ENCODE results near the gene INCENP. TPM values are rescaled to one million over a fixed set of nuclear protein-coding genes. Genes with fewer than 3 reads are reported as not detected.
A peak's percentile ranks its signal among the peaks of the same experiment; 100 is the strongest.

Gene INCENP
- total and polyA plus RNA-seq, 2 of the 13 experiments (the other 11 are each of a cell fraction or from before 2014, with no cell fraction given) = 14.1 to 37.3 TPM

DNA sequence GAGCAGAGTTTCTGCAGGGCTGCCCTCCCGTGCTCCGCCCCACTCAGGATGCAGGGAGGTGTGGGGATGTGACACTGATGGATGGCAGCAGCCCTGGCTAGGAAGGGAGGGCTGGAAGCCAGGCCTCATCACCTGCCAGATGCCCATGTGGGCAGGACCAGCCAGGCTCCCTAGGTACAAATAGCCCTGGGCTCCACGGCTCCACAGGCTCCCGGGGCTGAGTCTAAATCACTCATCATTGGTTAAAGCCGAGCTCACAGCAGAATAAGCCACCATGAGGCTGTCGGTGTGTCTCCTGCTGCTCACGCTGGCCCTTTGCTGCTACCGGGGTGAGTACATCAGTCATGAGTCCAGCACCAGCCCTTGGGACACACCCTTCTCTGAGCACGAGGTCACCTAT is 66.2 kb downstream of the INCENP start, which contains the start of gene SCGB1D1:
TSS of gene SCGB1D1 (plus strand) at position 206 of the 400 bp plus-strand sequence. CDS start at position 275, 69 bp downstream.
- H3K9ac ChIP-seq (ENCODE audit: insufficient read depth, low read depth, low read length) = no peak within 1 kb of the TSS
- H3K27me3 ChIP-seq (ENCODE audit: control insufficient read depth in 1 of 2, insufficient read depth in 2 of 2, low read length in 2 of 2) = peaks cover 3 to 67% of the 10 kb centered on the region in 2 experiments; a peak in 4 of 5 replicates
- intact Hi-C loops (cut with micrococcal nuclease; ENCODE audit: unreplicated experiment) = no loop called here
- POLR2A ChIA-PET = no interaction called here
- ATAC-seq (no peak), DNase-seq (ENCODE audit: low spot score) (no peak), FAIRE-seq (no peak)
- H2AFZ ChIP-seq (ENCODE audit: low read length) = no peak within 1 kb of the TSS
- H3K9me3 ChIP-seq (ENCODE audit: low read length) = no peaks in the 10 kb centered on the region
- no peaks in the 10 kb centered on the region for H3K79me2 ChIP-seq (ENCODE audit: insufficient read depth, low read length)
- TF ChIP-seq PHF21A (CRISPR knock-in tag; IDR thresholded peaks at IDR 0.05) = no peak
- no peak for TF ChIP-seq ZNF33A (CRISPR knock-in tag; IDR thresholded peaks at IDR 0.05; ENCODE audit: borderline replicate concordance)
- TF ChIP-seq TOPORS (CRISPR knock-in tag; IDR thresholded peaks at IDR 0.05) = no peak
- TF ChIP-seq ZNF629 (CRISPR knock-in tag; conservative IDR thresholded peaks at IDR 0.05) = no peak
- in situ Hi-C loops (cut with HindIII; ENCODE audit: extremely low pct_ligation_motif_present, low pct_unique_long_range_greater_than_20kb) = no loop called here
- H4K20me1 ChIP-seq (ENCODE audit: insufficient read depth, low read length) = no peaks in the 10 kb centered on the region
- H3K4me2 ChIP-seq (ENCODE audit: low read depth, low read length) = no peak within 1 kb of the TSS
- CTCF ChIA-PET (ENCODE audit: low intra/inter-chr PET ratio, low total read pairs) = no interaction called here
- no peak within 1 kb of the TSS for H3K27ac ChIP-seq (ENCODE audit: extremely low read length, insufficient read depth, low read length)
- WGBS (ENCODE audit: low lambda C conversion rate) = 0% methylated on average over 3 of the region's 9 CpGs
- BruUV-seq (replicated peaks) = no TSS peak
- no peak within 1 kb of the TSS for H3K4me3 ChIP-seq (replicated peaks in 1 of 3; ENCODE audit: insufficient read depth in 1 of 3, low read depth in 2 of 3, low read length in 3 of 3)
- H3K36me3 ChIP-seq (replicated peaks in 1 of 2; ENCODE audit: control insufficient read depth in 1 of 2, insufficient read depth in 2 of 2, low read length in 2 of 2) = no peaks in the 10 kb centered on the region
- no peaks in the 10 kb centered on the region for H3K4me1 ChIP-seq (ENCODE audit: insufficient read depth, low read length)

DNA sequence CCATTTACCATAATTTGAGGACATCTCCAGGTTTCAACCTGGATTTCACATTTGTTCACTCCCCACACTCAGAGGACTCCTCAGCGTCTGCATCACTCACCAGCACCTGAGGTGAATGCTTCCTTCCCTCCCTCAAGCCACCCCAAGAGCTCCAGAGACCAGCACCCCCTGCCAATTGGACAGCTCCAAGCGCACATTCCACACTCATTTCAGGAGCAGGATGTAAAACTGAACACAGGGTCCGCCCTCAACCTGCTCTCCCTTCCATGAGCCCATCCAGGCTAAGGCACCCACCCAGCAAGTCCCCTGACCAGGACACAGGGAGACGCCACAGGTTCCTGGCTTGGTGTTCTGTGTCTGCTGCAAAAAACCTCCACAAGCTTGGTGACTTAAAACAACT is 70.1 kb downstream of the INCENP start:
- FAIRE-seq (no peak), DNase-seq (ENCODE audit: low spot score) (no peak), ATAC-seq (peak; percentile 61)
- H2AFZ ChIP-seq (ENCODE audit: low read length) = no peak overlapping the region
- H3K27ac ChIP-seq (ENCODE audit: extremely low read length, insufficient read depth, low read length) = no peak overlapping the region
- ChIA-PET CTCF (ENCODE audit: low intra/inter-chr PET ratio, low total read pairs) (no interaction called here), POLR2A (no interaction called here)
- 16% methylated on average over 4 of the region's 4 CpGs for WGBS (ENCODE audit: low lambda C conversion rate)
- H3K4me2 ChIP-seq (ENCODE audit: low read depth, low read length) = no peak overlapping the region
- peaks cover 4 to 69% of the 10 kb centered on the region in 2 experiments; a peak in 4 of 5 replicates for H3K27me3 ChIP-seq (ENCODE audit: control insufficient read depth in 1 of 2, insufficient read depth in 2 of 2, low read length in 2 of 2)
- no peaks in the 10 kb centered on the region for H3K4me1 ChIP-seq (ENCODE audit: insufficient read depth, low read length)
- intact Hi-C loops (cut with micrococcal nuclease; ENCODE audit: unreplicated experiment) (no loop called here), in situ Hi-C loops (cut with HindIII; ENCODE audit: extremely low pct_ligation_motif_present, low pct_unique_long_range_greater_than_20kb) (no loop called here)
- no peaks in the 10 kb centered on the region for H4K20me1 ChIP-seq (ENCODE audit: insufficient read depth, low read length)
- H3K4me3 ChIP-seq (replicated peaks in 1 of 3; ENCODE audit: insufficient read depth in 1 of 3, low read depth in 2 of 3, low read length in 3 of 3) = no peak overlapping the region
- no peaks in the 10 kb centered on the region for H3K36me3 ChIP-seq (replicated peaks in 1 of 2; ENCODE audit: control insufficient read depth in 1 of 2, insufficient read depth in 2 of 2, low read length in 2 of 2)
- H3K9me3 ChIP-seq (ENCODE audit: low read length) = no peaks in the 10 kb centered on the region
- no peak overlapping the region for H3K9ac ChIP-seq (ENCODE audit: insufficient read depth, low read depth, low read length)
- BruUV-seq (replicated peaks) = no TSS peak
- no peaks in the 10 kb centered on the region for H3K79me2 ChIP-seq (ENCODE audit: insufficient read depth, low read length)
- TF ChIP-seq ZNF232 (CRISPR knock-in tag; IDR thresholded peaks at IDR 0.05; ENCODE audit: borderline replicate concordance) (0 out of 2 replicates have a peak, but pooled peaks have one; percentile 35), ZSCAN29 (CRISPR knock-in tag; conservative IDR thresholded peaks at IDR 0.05) (no peak), MIER2 (CRISPR knock-in tag; IDR thresholded peaks at IDR 0.05) (peak; percentile 95), SALL1 (CRISPR knock-in tag; IDR thresholded peaks at IDR 0.05) (peak; percentile 28; the same call in 1 of the 2 replicates), TEAD3 (CRISPR knock-in tag; optimal IDR thresholded peaks at IDR 0.05; ENCODE audit: borderline replicate concordance) (peak; percentile 78)
- TF ChIP-seq, protein P1, sequence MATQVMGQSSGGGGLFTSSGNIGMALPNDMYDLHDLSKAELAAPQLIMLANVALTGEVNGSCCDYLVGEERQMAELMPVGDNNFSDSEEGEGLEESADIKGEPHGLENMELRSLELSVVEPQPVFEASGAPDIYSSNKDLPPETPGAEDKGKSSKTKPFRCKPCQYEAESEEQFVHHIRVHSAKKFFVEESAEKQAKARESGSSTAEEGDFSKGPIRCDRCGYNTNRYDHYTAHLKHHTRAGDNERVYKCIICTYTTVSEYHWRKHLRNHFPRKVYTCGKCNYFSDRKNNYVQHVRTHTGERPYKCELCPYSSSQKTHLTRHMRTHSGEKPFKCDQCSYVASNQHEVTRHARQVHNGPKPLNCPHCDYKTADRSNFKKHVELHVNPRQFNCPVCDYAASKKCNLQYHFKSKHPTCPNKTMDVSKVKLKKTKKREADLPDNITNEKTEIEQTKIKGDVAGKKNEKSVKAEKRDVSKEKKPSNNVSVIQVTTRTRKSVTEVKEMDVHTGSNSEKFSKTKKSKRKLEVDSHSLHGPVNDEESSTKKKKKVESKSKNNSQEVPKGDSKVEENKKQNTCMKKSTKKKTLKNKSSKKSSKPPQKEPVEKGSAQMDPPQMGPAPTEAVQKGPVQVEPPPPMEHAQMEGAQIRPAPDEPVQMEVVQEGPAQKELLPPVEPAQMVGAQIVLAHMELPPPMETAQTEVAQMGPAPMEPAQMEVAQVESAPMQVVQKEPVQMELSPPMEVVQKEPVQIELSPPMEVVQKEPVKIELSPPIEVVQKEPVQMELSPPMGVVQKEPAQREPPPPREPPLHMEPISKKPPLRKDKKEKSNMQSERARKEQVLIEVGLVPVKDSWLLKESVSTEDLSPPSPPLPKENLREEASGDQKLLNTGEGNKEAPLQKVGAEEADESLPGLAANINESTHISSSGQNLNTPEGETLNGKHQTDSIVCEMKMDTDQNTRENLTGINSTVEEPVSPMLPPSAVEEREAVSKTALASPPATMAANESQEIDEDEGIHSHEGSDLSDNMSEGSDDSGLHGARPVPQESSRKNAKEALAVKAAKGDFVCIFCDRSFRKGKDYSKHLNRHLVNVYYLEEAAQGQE (IDR thresholded peaks at IDR 0.05; ENCODE audit: borderline replicate concordance in 1 of 2, low read depth in 1 of 2, low read length in 2 of 2) = peak; percentile 73 to 94
- TF ChIP-seq, protein P2, sequence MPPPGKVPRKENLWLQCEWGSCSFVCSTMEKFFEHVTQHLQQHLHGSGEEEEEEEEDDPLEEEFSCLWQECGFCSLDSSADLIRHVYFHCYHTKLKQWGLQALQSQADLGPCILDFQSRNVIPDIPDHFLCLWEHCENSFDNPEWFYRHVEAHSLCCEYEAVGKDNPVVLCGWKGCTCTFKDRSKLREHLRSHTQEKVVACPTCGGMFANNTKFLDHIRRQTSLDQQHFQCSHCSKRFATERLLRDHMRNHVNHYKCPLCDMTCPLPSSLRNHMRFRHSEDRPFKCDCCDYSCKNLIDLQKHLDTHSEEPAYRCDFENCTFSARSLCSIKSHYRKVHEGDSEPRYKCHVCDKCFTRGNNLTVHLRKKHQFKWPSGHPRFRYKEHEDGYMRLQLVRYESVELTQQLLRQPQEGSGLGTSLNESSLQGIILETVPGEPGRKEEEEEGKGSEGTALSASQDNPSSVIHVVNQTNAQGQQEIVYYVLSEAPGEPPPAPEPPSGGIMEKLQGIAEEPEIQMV (CRISPR knock-in tag; IDR thresholded peaks at IDR 0.05; ENCODE audit: low read depth) = 0 out of 2 replicates have a peak, but pooled peaks have one; percentile 28

Measured in HepG2 (cell line).